Trophoblast cell (in vitro differentiated cells and primary cell): ENCODE measurements around the gene DGKB.

ENCODE experiments used
- DNase-seq, 2 donors: peaks; one replicate each; pipeline ENCODE4 v3.0.0-alpha.2; 2016
- H2AFZ ChIP-seq: 2 replicates; pipeline ENCODE4 v1.6.1; 2013; ENCODE audit warnings: low read length, moderate library complexity, mild to moderate bottlenecking; ENCODE audit not compliant: insufficient read depth, poor library complexity
- H2AK5ac ChIP-seq: 2 replicates; pipeline ENCODE4 v1.6.1; 2013; ENCODE audit warnings: mild to moderate bottlenecking, low read length
- H2BK120ac ChIP-seq: 2 replicates; pipeline ENCODE4 v1.6.1; 2013; ENCODE audit warnings: low read length, mild to moderate bottlenecking, moderate library complexity; ENCODE audit not compliant: insufficient read depth, poor library complexity
- H2BK12ac ChIP-seq: 2 replicates; pipeline ENCODE4 v1.6.1; 2013; ENCODE audit warnings: mild to moderate bottlenecking, low read length, moderate library complexity
- H2BK5ac ChIP-seq: 2 replicates; pipeline ENCODE4 v1.6.1; 2013; ENCODE audit warnings: low read length, low read depth, moderate library complexity, mild to moderate bottlenecking; ENCODE audit not compliant: poor library complexity
- H3K14ac ChIP-seq: 2 replicates; pipeline ENCODE4 v1.6.1; 2013; ENCODE audit warnings: mild to moderate bottlenecking, low read length
- H3K18ac ChIP-seq: 2 replicates; pipeline ENCODE4 v1.6.1; 2013; ENCODE audit warnings: mild to moderate bottlenecking, low read length
- H3K23ac ChIP-seq: 2 replicates; pipeline ENCODE4 v1.6.1; 2013; ENCODE audit warnings: low read length
- H3K27ac ChIP-seq: 2 replicates; pipeline ENCODE4 v1.5.1; 2013; ENCODE audit warnings: low read depth, mild to moderate bottlenecking, inconsistent platforms, low read length, moderate library complexity
- H3K27me3 ChIP-seq: 2 replicates; pipeline ENCODE4 v1.6.1; 2013; ENCODE audit warnings: inconsistent platforms, mild to moderate bottlenecking, low read length, moderate library complexity; ENCODE audit not compliant: insufficient read depth
- H3K36me3 ChIP-seq, 2 experiments: 1 replicate in 1 of 2; 2 replicates in 1 of 2; pipeline ENCODE4 v1.6.1; 2013; ENCODE audit warnings: low read length in 2 of 2, mild to moderate bottlenecking in 2 of 2, moderate library complexity in 1 of 2; ENCODE audit not compliant: insufficient read depth in 2 of 2, control insufficient read depth in 1 of 2
- H3K4ac ChIP-seq: 2 replicates; pipeline ENCODE4 v1.6.1; 2013; ENCODE audit warnings: low read depth, mild to moderate bottlenecking, low read length, moderate library complexity
- H3K4me1 ChIP-seq, 2 experiments: 1 replicate in 1 of 2; 2 replicates in 1 of 2; pipeline ENCODE4 v1.6.1; 2013; ENCODE audit warnings: low read length in 2 of 2, mild to moderate bottlenecking in 2 of 2, moderate library complexity in 1 of 2; ENCODE audit not compliant: insufficient read depth in 2 of 2, control insufficient read depth in 1 of 2
- H3K4me2 ChIP-seq: 2 replicates; pipeline ENCODE4 v1.6.1; 2013; ENCODE audit warnings: inconsistent platforms, mild to moderate bottlenecking, low read length, moderate library complexity
- H3K4me3 ChIP-seq: 2 replicates; pipeline ENCODE4 v1.5.1; 2013; ENCODE audit warnings: mild to moderate bottlenecking, low read depth, low read length, inconsistent platforms
- H3K79me1 ChIP-seq: one replicate; pipeline ENCODE4 v1.6.1; 2013; ENCODE audit warnings: low read length
- H3K79me2 ChIP-seq: 2 replicates; pipeline ENCODE4 v1.6.1; 2013; ENCODE audit warnings: low read length, mild to moderate bottlenecking; ENCODE audit not compliant: control insufficient read depth, insufficient read depth, poor library complexity
- H3K9ac ChIP-seq: 2 replicates; pipeline ENCODE4 v1.6.1; 2013; ENCODE audit warnings: mild to moderate bottlenecking, low read length
- H3K9me3 ChIP-seq: 2 replicates; pipeline ENCODE4 v1.6.1; 2013; ENCODE audit warnings: low read depth, mild to moderate bottlenecking, control low read depth, inconsistent platforms, low read length; ENCODE audit not compliant: insufficient read depth
- H4K12ac ChIP-seq: 2 replicates; pipeline ENCODE4 v1.6.1; 2013; ENCODE audit warnings: low read depth, mild to moderate bottlenecking, low read length, moderate library complexity
- H4K8ac ChIP-seq: 2 replicates; pipeline ENCODE4 v1.6.1; 2013; ENCODE audit warnings: low read depth, mild to moderate bottlenecking, low read length, moderate library complexity
- H4K91ac ChIP-seq: one replicate; pipeline ENCODE4 v1.6.1; 2013; ENCODE audit warnings: low read depth, mild to moderate bottlenecking, low read length, moderate library complexity
- WGBS: extraction: QIAGEN DNeasy Blood & Tissue Kit; methylation state at CpG from one replicate; pipeline ENCODE4 v1.1.7; 2013; ENCODE audit warnings: missing lambda C conversion rate; ENCODE audit not compliant: insufficient read length, insufficient coverage; ENCODE audit errors: extremely low coverage; 5-methylcytosine and 5-hydroxymethylcytosine counted together

Gene DGKB

DNA sequence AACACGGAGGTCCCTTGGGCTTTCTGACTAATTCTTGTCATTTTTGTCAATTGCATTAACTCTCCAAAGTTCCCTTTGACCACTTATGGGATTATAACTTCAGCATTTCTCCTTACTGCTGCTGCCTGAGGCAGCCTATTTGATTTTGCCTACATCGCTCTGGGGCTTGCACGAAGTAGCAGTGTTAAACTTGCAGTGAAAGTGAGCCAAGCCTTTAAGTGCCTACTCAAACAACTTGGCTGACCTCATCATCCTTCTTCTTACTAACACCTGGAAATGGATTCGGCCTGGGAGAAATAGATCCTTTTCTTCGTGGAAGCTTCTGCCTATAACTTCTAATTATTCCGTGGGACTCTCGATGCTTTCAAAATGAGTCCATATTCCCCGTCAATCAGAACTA, 76.6 kb downstream of the DGKB start:
- no CpG with 5 or more reads among the region's 8 CpGs for WGBS
- Histone ChIP-seq H3K9ac (no peak overlapping the region), H3K23ac (no peak overlapping the region), H4K12ac (no peak overlapping the region), H3K27me3 (no peaks in the 10 kb centered on the region), H2AK5ac (no peak overlapping the region), H3K27ac (no peak overlapping the region), H3K4ac (no peak overlapping the region), H2AFZ (no peak overlapping the region), H2BK5ac (no peak overlapping the region), H3K18ac (no peak overlapping the region), H4K91ac (no peak overlapping the region), H4K8ac (no peak overlapping the region), H3K36me3 (no peaks in the 10 kb centered on the region), H2BK12ac (no peak overlapping the region), H3K4me1 (no peaks in the 10 kb centered on the region), H3K4me3 (no peak overlapping the region), H3K79me1 (no peaks in the 10 kb centered on the region), H3K14ac (no peak overlapping the region), H3K9me3 (no peaks in the 10 kb centered on the region), H2BK120ac (no peak overlapping the region), H3K79me2 (no peaks in the 10 kb centered on the region), H3K4me2 (no peak overlapping the region)
- DNase-seq, result no peak

DNA sequence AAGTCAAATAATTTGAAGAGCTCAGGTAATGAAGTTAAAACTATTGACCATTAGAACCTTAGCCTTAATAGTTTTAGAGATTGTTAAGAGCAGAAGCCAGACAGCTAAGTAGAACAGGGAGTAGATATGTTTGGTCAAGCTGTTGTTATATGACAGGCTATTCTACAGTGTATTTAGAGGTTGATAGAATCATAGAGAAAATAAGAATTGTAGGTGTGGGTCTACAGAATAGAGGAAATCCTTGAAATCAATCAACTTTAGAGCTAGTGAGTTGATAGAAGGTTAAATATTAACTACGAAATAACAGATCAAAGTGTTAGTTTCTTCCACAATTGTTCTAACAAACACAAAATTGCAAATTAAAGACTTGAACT, 80.1 kb downstream of the DGKB start:
- Histone ChIP-seq H4K12ac (no peak overlapping the region), H3K27me3 (no peaks in the 10 kb centered on the region), H3K36me3 (no peaks in the 10 kb centered on the region), H2BK120ac (no peak overlapping the region), H2AFZ (no peak overlapping the region), H3K9ac (no peak overlapping the region), H3K14ac (no peak overlapping the region), H3K79me1 (no peaks in the 10 kb centered on the region), H2BK12ac (no peak overlapping the region), H3K23ac (no peak overlapping the region), H3K9me3 (no peaks in the 10 kb centered on the region), H3K79me2 (no peaks in the 10 kb centered on the region), H2BK5ac (no peak overlapping the region), H4K8ac (no peak overlapping the region), H3K4me1 (no peaks in the 10 kb centered on the region), H2AK5ac (no peak overlapping the region), H3K4me3 (no peak overlapping the region), H3K4me2 (no peak overlapping the region), H3K27ac (no peak overlapping the region), H4K91ac (no peak overlapping the region), H3K18ac (no peak overlapping the region), H3K4ac (no peak overlapping the region)
- no peak for DNase-seq
- no CpG with 5 or more reads among the region's 1 CpG for WGBS

DNA sequence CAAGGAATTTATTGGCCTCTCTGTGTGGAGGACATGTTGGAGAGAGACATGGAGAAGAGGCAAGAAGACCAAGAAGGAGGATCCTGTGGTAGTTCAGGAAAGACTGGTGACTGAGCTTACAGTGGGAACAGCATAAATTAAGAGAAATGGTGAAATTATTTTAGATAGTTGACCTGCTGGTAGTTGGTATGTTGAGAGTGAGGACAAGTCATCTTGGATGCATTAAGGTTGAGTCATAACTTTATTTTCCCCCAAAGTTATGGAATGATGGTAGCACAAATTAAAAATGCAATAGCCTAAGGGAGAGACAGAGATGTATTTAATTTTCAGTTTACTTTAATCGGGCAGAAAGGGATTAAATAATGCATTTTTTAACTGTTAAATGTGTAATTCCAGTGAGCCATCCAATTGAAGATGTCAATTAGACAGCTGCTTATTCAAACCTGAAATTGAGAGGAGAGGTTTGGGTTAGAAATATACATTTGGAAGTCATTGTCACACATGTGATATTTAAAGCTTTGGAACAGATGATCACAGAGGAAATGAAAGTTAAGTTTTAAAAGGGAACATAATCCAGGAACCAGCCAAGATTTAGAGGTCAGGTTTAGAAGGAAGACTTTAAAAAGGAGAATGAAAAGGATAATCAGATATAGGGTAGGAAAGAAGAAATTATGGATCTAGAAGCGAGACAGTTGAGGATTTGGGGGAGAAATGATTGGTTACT, 80.6 kb downstream of the DGKB start:
- H3K4me2 ChIP-seq, result no peak overlapping the region
- no peak overlapping the region for H3K4me3 ChIP-seq
- H3K14ac ChIP-seq, result no peak overlapping the region
- H4K12ac ChIP-seq, result no peak overlapping the region
- H2AK5ac ChIP-seq, result no peak overlapping the region
- no peak overlapping the region for H2BK120ac ChIP-seq
- H3K79me2 ChIP-seq, result no peaks in the 10 kb centered on the region
- H3K9ac ChIP-seq, result no peak overlapping the region
- no peak overlapping the region for H2BK12ac ChIP-seq
- no peaks in the 10 kb centered on the region for H3K9me3 ChIP-seq
- DNase-seq, result no peak
- H3K27me3 ChIP-seq, result no peaks in the 10 kb centered on the region
- no peaks in the 10 kb centered on the region for H3K36me3 ChIP-seq
- H2BK5ac ChIP-seq, result no peak overlapping the region
- no peak overlapping the region for H4K8ac ChIP-seq
- H3K4ac ChIP-seq, result no peak overlapping the region
- no peak overlapping the region for H2AFZ ChIP-seq
- no peak overlapping the region for H3K18ac ChIP-seq
- H4K91ac ChIP-seq, result no peak overlapping the region
- no CpG with 5 or more reads among the region's 2 CpGs for WGBS
- H3K4me1 ChIP-seq, result no peaks in the 10 kb centered on the region
- no peaks in the 10 kb centered on the region for H3K79me1 ChIP-seq
- no peak overlapping the region for H3K27ac ChIP-seq
- no peak overlapping the region for H3K23ac ChIP-seq

- no peak overlapping the region for H4K8ac ChIP-seq
- H4K12ac ChIP-seq, result no peak overlapping the region
- no peak overlapping the region for H2BK120ac ChIP-seq
- no peaks in the 10 kb centered on the region for H3K4me1 ChIP-seq
- H3K79me2 ChIP-seq, result no peaks in the 10 kb centered on the region
- H3K14ac ChIP-seq, result no peak overlapping the region
- no peak overlapping the region for H3K27ac ChIP-seq
- no peaks in the 10 kb centered on the region for H3K79me1 ChIP-seq
- H3K4me2 ChIP-seq, result no peak overlapping the region
- no peak overlapping the region for H2AFZ ChIP-seq
- 100% methylated on average over 1 of the region's 3 CpGs for WGBS
- no peak overlapping the region for H3K9ac ChIP-seq
- no peak overlapping the region for H2AK5ac ChIP-seq
- no peak overlapping the region for H2BK5ac ChIP-seq
- H3K18ac ChIP-seq, result no peak overlapping the region
- H3K9me3 ChIP-seq, result no peaks in the 10 kb centered on the region
- H3K27me3 ChIP-seq, result no peaks in the 10 kb centered on the region
- no peak for DNase-seq
- H4K91ac ChIP-seq, result no peak overlapping the region
- no peak overlapping the region for H3K23ac ChIP-seq
- no peak overlapping the region for H3K4ac ChIP-seq
- no peak overlapping the region for H3K4me3 ChIP-seq
- no peak overlapping the region for H2BK12ac ChIP-seq
- no peaks in the 10 kb centered on the region for H3K36me3 ChIP-seq
Measured at GRCh38 chr7:14818871-14819270, 83.7 kb downstream of the DGKB start.
